Muscle of leg (tissue), 11 donors: ENCODE data around the gene TOR4A. TPM values are rescaled to one million over a fixed set of nuclear protein-coding genes. Genes with fewer than 3 reads are reported as not detected.

Experiments used
- DNase-seq: peaks from one replicate; pipeline ENCODE4 v3.0.0; 2013
- H3K27ac ChIP-seq: one replicate; pipeline ENCODE4 v1.5.1; 2013; ENCODE audit warnings: mild to moderate bottlenecking, low read length, control low read depth
- H3K27me3 ChIP-seq: one replicate; pipeline ENCODE4 v1.6.1; 2013; ENCODE audit warnings: low read length; ENCODE audit not compliant: control insufficient read depth, insufficient read depth
- H3K36me3 ChIP-seq: one replicate; pipeline ENCODE4 v1.6.1; 2013; ENCODE audit warnings: low read length; ENCODE audit not compliant: control insufficient read depth, insufficient read depth
- H3K4me1 ChIP-seq: one replicate; pipeline ENCODE4 v1.6.1; 2013; ENCODE audit warnings: low read length; ENCODE audit not compliant: control insufficient read depth, insufficient read depth
- H3K4me3 ChIP-seq: one replicate; pipeline ENCODE4 v1.5.1; 2013; ENCODE audit warnings: low read length, control low read depth
- H3K9me3 ChIP-seq: replicated peaks from 2 replicates; pipeline ENCODE4 v1.6.1; 2013; ENCODE audit warnings: low read depth, low read length; ENCODE audit not compliant: control insufficient read depth
- WGBS: methylation state at CpG from one replicate; pipeline ENCODE4 v1.1.5; 2013; ENCODE audit warnings: missing lambda C conversion rate; ENCODE audit not compliant: insufficient coverage; 5-methylcytosine and 5-hydroxymethylcytosine counted together
- polyA plus RNA-seq, 8 donors: library from polyadenylated mRNA; unstranded; fragments of 120-200 nt; gene quantifications; one replicate each; pipeline versions ENCODE4 v1.2.1 to v1.2.3, GENCODE V29; 2013; ENCODE audit warnings: inconsistent platforms in 1 of 8, low replicate concordance in 1 of 8; ENCODE audit not compliant: insufficient read length in 8 of 8, insufficient read depth in 1 of 8
- total RNA-seq: library from RNA; stranded (reverse); fragments of 120-200 nt; gene quantifications from one replicate; pipeline ENCODE4 v1.2.4, GENCODE V29; 2013

Gene TOR4A
- total and polyA plus RNA-seq, 9 donors: 3.6 to 9.3 (median 8.2) TPM

GRCh38 chr9:137296670-137297664 lies 19.4 kb downstream of the TOR4A start:
- H3K36me3 ChIP-seq: no peaks in the 10 kb centered on the region
- H3K27ac ChIP-seq: peak overlapping the region; percentile 86
- peak overlapping the region; percentile 17 for H3K4me3 ChIP-seq
- peaks cover 3% of the 10 kb centered on the region for H3K9me3 ChIP-seq
- peaks cover 66% of the 10 kb centered on the region for H3K27me3 ChIP-seq
- 31% methylated on average over 15 of the region's 24 CpGs for WGBS
- peak; percentile 77 for DNase-seq
- peaks cover 40% of the 10 kb centered on the region for H3K4me1 ChIP-seq

GRCh38 chr9:137297966-137298365 lies 20.4 kb downstream of the TOR4A start:
- 90% methylated on average over 2 of the region's 7 CpGs for WGBS
- Histone ChIP-seq H3K27ac (peak overlapping the region; percentile 20), H3K4me3 (no peak overlapping the region)

GRCh38 chr9:137298401-137299202 lies 21.1 kb downstream of the TOR4A start:
- Histone ChIP-seq H3K36me3 (no peaks in the 10 kb centered on the region), H3K4me3 (peak overlapping the region; percentile 15), H3K9me3 (peaks cover 3% of the 10 kb centered on the region), H3K4me1 (peaks cover 51% of the 10 kb centered on the region), H3K27ac (peak overlapping the region; percentile 67), H3K27me3 (peaks cover 64% of the 10 kb centered on the region)
- no peak for DNase-seq
- WGBS: 36% methylated on average over 16 of the region's 24 CpGs

More at GRCh38 chr9:137297966-137298365, 20.4 kb downstream of the TOR4A start:
- Histone ChIP-seq H3K36me3 (no peaks in the 10 kb centered on the region), H3K27me3 (peaks cover 64% of the 10 kb centered on the region), H3K9me3 (peaks cover 3% of the 10 kb centered on the region), H3K4me1 (peaks cover 45% of the 10 kb centered on the region)
- DNase-seq: no peak

GRCh38 chr9:137299203-137299565 lies 21.7 kb downstream of the TOR4A start:
- peaks cover 60% of the 10 kb centered on the region for H3K27me3 ChIP-seq
- H3K4me3 ChIP-seq: peak overlapping the region; percentile 15
- DNase-seq: no peak
- 35% methylated on average over 9 of the region's 10 CpGs for WGBS
- no peaks in the 10 kb centered on the region for H3K36me3 ChIP-seq
- peak overlapping the region; percentile 67 for H3K27ac ChIP-seq
- H3K9me3 ChIP-seq: peaks cover 3% of the 10 kb centered on the region
- H3K4me1 ChIP-seq: peaks cover 57% of the 10 kb centered on the region

GRCh38 chr9:137299938-137300337 lies 22.4 kb downstream of the TOR4A start:
- DNase-seq: no peak
- Histone ChIP-seq H3K9me3 (no peaks in the 10 kb centered on the region), H3K27me3 (peaks cover 52% of the 10 kb centered on the region), H3K4me1 (peaks cover 62% of the 10 kb centered on the region), H3K4me3 (peak overlapping the region; percentile 37), H3K36me3 (no peaks in the 10 kb centered on the region), H3K27ac (no peak overlapping the region)
- WGBS: 24% methylated on average over 5 of the region's 16 CpGs

GRCh38 chr9:137300567-137301080 lies 23.1 kb downstream of the TOR4A start:
- no peaks in the 10 kb centered on the region for H3K36me3 ChIP-seq
- H3K27ac ChIP-seq: no peak overlapping the region
- H3K4me1 ChIP-seq: peaks cover 66% of the 10 kb centered on the region
- H3K4me3 ChIP-seq: peak overlapping the region; percentile 37
- H3K27me3 ChIP-seq: peaks cover 50% of the 10 kb centered on the region
- H3K9me3 ChIP-seq: no peaks in the 10 kb centered on the region
- DNase-seq: peak; percentile 58
- 0% methylated on average over 13 of the region's 25 CpGs for WGBS

- Histone ChIP-seq H3K36me3 (no peaks in the 10 kb centered on the region), H3K4me3 (peak overlapping the region; percentile 50), H3K27me3 (peaks cover 47% of the 10 kb centered on the region), H3K4me1 (peaks cover 69% of the 10 kb centered on the region), H3K27ac (peak overlapping the region; percentile 62), H3K9me3 (no peaks in the 10 kb centered on the region)
- DNase-seq: peak; percentile 61
- WGBS: under 1% methylated on average over 115 of the region's 115 CpGs
These were observed 23.8 kb downstream of the TOR4A start for GRCh38 chr9:137301081-137301947.

GRCh38 chr9:137302118-137302448 lies 24.6 kb downstream of the TOR4A start, which contains the start of gene NRARP:
Gene NRARP, minus strand, starts transcription at chr9:137302271. Its CDS starts 343 bp downstream, at chr9:137301928.
- H3K9me3 ChIP-seq: no peaks in the 10 kb centered on the region
- peak within 1 kb of the TSS; percentile 50 for H3K4me3 ChIP-seq
- H3K27ac ChIP-seq: peak within 1 kb of the TSS; percentile 82
- H3K4me1 ChIP-seq: peaks cover 69% of the 10 kb centered on the region
- no peaks in the 10 kb centered on the region for H3K36me3 ChIP-seq
- H3K27me3 ChIP-seq: peaks cover 45% of the 10 kb centered on the region
- under 1% methylated on average over 60 of the region's 60 CpGs for WGBS
- DNase-seq: peak; percentile 92

GRCh38 chr9:137302449-137303150 lies 25.1 kb downstream of the TOR4A start:
- peaks cover 70% of the 10 kb centered on the region for H3K4me1 ChIP-seq
- no peak for DNase-seq
- 3% methylated on average over 77 of the region's 78 CpGs for WGBS

More at GRCh38 chr9:137302449-137303150, 25.1 kb downstream of the TOR4A start:
- H3K36me3 ChIP-seq: no peaks in the 10 kb centered on the region
- peak overlapping the region; percentile 82 for H3K27ac ChIP-seq
- peak overlapping the region; percentile 37 for H3K4me3 ChIP-seq
- H3K9me3 ChIP-seq: no peaks in the 10 kb centered on the region
- peaks cover 46% of the 10 kb centered on the region for H3K27me3 ChIP-seq
